ENCODE data around the gene SYTL3. TPM values are rescaled to one million over a fixed set of nuclear protein-coding genes. Genes with fewer than 3 reads are reported as not detected.

Gene SYTL3
- total and polyA plus RNA-seq, 10 of the 15 experiments (the other 5 are each of a cell fraction or from before 2014, with no cell fraction given): 3.3 to 12.1 (median 6.9) TPM

GRCh38 chr6:158793432-158793831, 143.6 kb downstream of the SYTL3 start (continued):
- TF ChIP-seq PKNOX1 (IDR thresholded peaks at IDR 0.05): no peak
- no peak; the same call in 1 of the 2 replicates for TF ChIP-seq JUNB (IDR thresholded peaks at IDR 0.05)
- no peak for TF ChIP-seq CREM (IDR thresholded peaks at IDR 0.05; ENCODE audit: low read depth)
- peak; percentile 54 for TF ChIP-seq SMC3 (IDR thresholded peaks at IDR 0.05; ENCODE audit: borderline replicate concordance, low read length)
- TF ChIP-seq ETV6 (conservative IDR thresholded peaks at IDR 0.05 in 1 of 2, IDR thresholded peaks at IDR 0.05 in 1 of 2; ENCODE audit: borderline replicate concordance in 1 of 2, low read depth in 1 of 2): no peak

- Histone ChIP-seq H3K36me3 (ENCODE audit: control insufficient read depth in 2 of 2, insufficient read depth in 2 of 2, low read length in 1 of 2) (peaks cover 0 to 18% of the 10 kb centered on the region in 2 experiments; a peak in 3 of 4 replicates), H3K9ac (ENCODE audit: control insufficient read depth, insufficient read depth, low read length) (no peak overlapping the region), H3K4me3 (no peak overlapping the region), H3K27ac (ENCODE audit: control insufficient read depth, insufficient read depth) (no peak overlapping the region), H2AFZ (ENCODE audit: control insufficient read depth, low read depth, low read length) (no peak overlapping the region), H3K4me1 (ENCODE audit: control insufficient read depth, insufficient read depth, low read length) (peaks cover 72% of the 10 kb centered on the region), H3K9me3 (replicated peaks; ENCODE audit: control insufficient read depth, insufficient read depth, low read length) (no peaks in the 10 kb centered on the region; the same call in 2 of the 3 replicates), H3K4me2 (ENCODE audit: control insufficient read depth, insufficient read depth) (no peak overlapping the region), H3K27me3 (replicated peaks in 1 of 2; ENCODE audit: control insufficient read depth in 2 of 2, insufficient read depth in 2 of 2, low read length in 1 of 2) (no peaks in the 10 kb centered on the region), H4K20me1 (ENCODE audit: control insufficient read depth, insufficient read depth) (peaks cover 9% of the 10 kb centered on the region; the same call in 1 of the 2 replicates), H3K79me2 (ENCODE audit: control insufficient read depth, insufficient read depth, low read length) (peaks cover 97% of the 10 kb centered on the region)
- TF ChIP-seq POLR2A (IDR thresholded peaks at IDR 0.05; ENCODE audit: low read depth, low read length) (0 out of 2 replicates have a peak, but pooled peaks have one; percentile 1), POLR2AphosphoS5 (IDR thresholded peaks at IDR 0.05; ENCODE audit: low read length) (peak; percentile 16; the same call in 1 of the 2 replicates), EED (IDR thresholded peaks at IDR 0.05; ENCODE audit: low read depth) (no peak), HSF1 (IDR thresholded peaks at IDR 0.05; ENCODE audit: low read depth, low read length) (no peak), RFX5 (IDR thresholded peaks at IDR 0.05; ENCODE audit: low read depth, low read length) (no peak), MAX (IDR thresholded peaks at IDR 0.05; ENCODE audit: low read depth, low read length) (no peak), BACH1 (IDR thresholded peaks at IDR 0.05; ENCODE audit: borderline replicate concordance) (no peak), STAT1 (conservative IDR thresholded peaks at IDR 0.05) (no peak), IKZF2 (IDR thresholded peaks at IDR 0.05) (no peak)
- in situ Hi-C loops (cut with MboI): loop anchor here (5.0 kb wide), 1 partner anchor 172 kb away; no protein-coding TSS in a partner anchor
- intact Hi-C loops (cut with micrococcal nuclease; ENCODE audit: unreplicated experiment): no loop called here
- ChIA-PET RAD21 (ENCODE audit: unreplicated experiment) (interaction anchor here (0.6 to 8.6 kb wide), 11 partner anchors 8 to 175 kb away, joined by 3 to 65 read pairs (median 4); partner anchors contain the start of genes EZR and SYTL3), SMC1A (ENCODE audit: uncharacterized antibody, unreplicated experiment) (interaction anchor here (0.7 to 7.5 kb wide), 13 partner anchors 12 to 339 kb away, joined by 3 to 73 read pairs (median 6); no protein-coding TSS in a partner anchor), POLR2A (interaction anchor here (1.0 to 5.0 kb wide), 4 partner anchors 13 to 77 kb away, joined by 3 to 27 read pairs (median 12); no protein-coding TSS in a partner anchor), CTCF (interaction anchor here (0.7 to 11.4 kb wide), 9 partner anchors 8 to 178 kb away, joined by 3 to 127 read pairs (median 4); partner anchors contain the start of gene EZR)
- 33% methylated on average over 5 of the region's 5 CpGs for WGBS (ENCODE audit: insufficient coverage, insufficient replicate concordance, low lambda C conversion rate, missing lambda C conversion rate)
- no peak for FAIRE-seq
- no TSS peak for BruUV-seq (replicated peaks)
- ATAC-seq: peak; percentile 7; the same call in 2 of the 3 replicates
- DNase-seq (ENCODE audit: low read depth, low spot score): no peak
Measured at GRCh38 chr6:158795516-158795915, 145.7 kb downstream of the SYTL3 start.

Data from GM12878 (cell line).